Subcutaneous adipose tissue (tissue), 4 donors: ENCODE results near the gene VWA8. TPM values are rescaled to one million over a fixed set of nuclear protein-coding genes. Genes with fewer than 3 reads are reported as not detected.

Experiments used
- CTCF ChIP-seq: fragments of 450-650 bp; IDR thresholded peaks from one replicate; pipeline ENCODE4 v1.5.1; 2016; ENCODE audit warnings: low read depth, mild to moderate bottlenecking, control low read depth, antibody characterized with exemption, moderate library complexity
- total RNA-seq, 4 donors: library from RNA; depleted of rRNA; stranded (reverse); fragments of >200 nt; gene quantifications; one replicate each; pipeline ENCODE4 v1.1.0, GENCODE V29; 2016

VWA8 gene
- total RNA-seq, 4 donors from 2014 or later, result 18.1 to 28.3 (median 20.3) TPM

GRCh38 chr13:41848435-41849255 is 112.3 kb downstream of the VWA8 start:
- TF ChIP-seq CTCF, result no peak

- TF ChIP-seq CTCF, result no peak
Observed at GRCh38 chr13:41847216-41847615, 113.7 kb downstream of the VWA8 start.

GRCh38 chr13:41842036-41842620 is 118.8 kb downstream of the VWA8 start:
- TF ChIP-seq CTCF, result no peak

GRCh38 chr13:41837629-41838028 is 123.3 kb downstream of the VWA8 start:
- no peak for TF ChIP-seq CTCF

GRCh38 chr13:41835871-41836270 is 125.0 kb downstream of the VWA8 start:
- no peak for TF ChIP-seq CTCF

GRCh38 chr13:41833831-41834230 is 127.1 kb downstream of the VWA8 start:
- no peak for TF ChIP-seq CTCF

GRCh38 chr13:41833201-41833600 is 127.7 kb downstream of the VWA8 start:
- no peak for TF ChIP-seq CTCF
